Heart right ventricle (tissue), 16 donors: ENCODE data around the gene ECI1. TPM values are rescaled to one million over a fixed set of nuclear protein-coding genes. Genes with fewer than 3 reads are reported as not detected.

Experiments used
- ATAC-seq, 8 donors: fragments of 200-7000 bp; cut with Tn5 transposase; one replicate each; pipeline ENCODE4 v1.9.1; 2020; ENCODE audit warnings: mild to moderate bottlenecking in 8 of 8, moderate library complexity in 8 of 8, moderate number of reproducible peaks in 1 of 8
- DNase-seq, 2 donors: peaks; one replicate each; pipeline ENCODE4 v3.0.0-alpha.2; 2020
- H3K27ac ChIP-seq, 10 donors: fragments of 200-600 bp; sonication (generic) in 2 of 10; one replicate each; pipeline versions ENCODE4 v1.5.0 to v1.8.0; 2020 to 2022; ENCODE audit warnings: mild to moderate bottlenecking in 3 of 10
- H3K27me3 ChIP-seq, 7 donors: fragments of 200-600 bp; one replicate each; pipeline ENCODE4 v1.8.0; 2021 to 2022; ENCODE audit warnings: mild to moderate bottlenecking in 2 of 7
- H3K36me3 ChIP-seq, 9 donors: fragments of 200-600 bp; sonication (generic) in 1 of 9; one replicate each; pipeline versions ENCODE4 v1.5.0 to v1.8.0; 2020 to 2022; ENCODE audit warnings: mild to moderate bottlenecking in 2 of 9
- H3K4me1 ChIP-seq, 9 donors: fragments of 200-600 bp; sonication (generic) in 1 of 9; one replicate each; pipeline versions ENCODE4 v1.5.0 to v1.8.0; 2020 to 2022; ENCODE audit warnings: mild to moderate bottlenecking in 4 of 9
- H3K4me3 ChIP-seq, 10 donors: fragments of 200-600 bp; sonication (generic) in 2 of 10; one replicate each; pipeline versions ENCODE4 v1.5.0 to v1.8.0; 2020 to 2022; ENCODE audit warnings: mild to moderate bottlenecking in 7 of 10, moderate library complexity in 2 of 10
- H3K9me3 ChIP-seq, 11 donors: fragments of 200-600 bp in 10 of 11; sonication (generic) in 2 of 11; one replicate each; pipeline versions ENCODE4 v1.5.0 to v1.8.0; 2013 to 2022; ENCODE audit warnings: mild to moderate bottlenecking in 2 of 11, control low read depth in 1 of 11, moderate library complexity in 1 of 11
- WGBS, 2 donors: extraction: QIAGEN DNeasy Blood & Tissue Kit; methylation state at CpG; one replicate each; pipeline ENCODE4 v1.1.7; 2013; ENCODE audit warnings: inconsistent platforms in 1 of 2; 5-methylcytosine and 5-hydroxymethylcytosine counted together
- intact Hi-C, 10 donors: fragments of 100-400 bp; cut with DNase I; formaldehyde crosslinking; loops; one replicate each; pipeline versions ENCODE4 v1.11.1 to v1.14.2; 2022
- polyA plus RNA-seq, 2 donors: library from polyadenylated mRNA; stranded (reverse); fragments of 200-250 nt; gene quantifications; one replicate each; pipeline ENCODE4 v1.2.3, GENCODE V29; 2013
- total RNA-seq, 10 donors: library from RNA; stranded (reverse); fragmentation: NEBNext Ultra II Directional in 3 of 10; extraction: Animal tissue kit (Norgen Biotek cat#: 25700) in 3 of 10; gene quantifications; one replicate each; pipeline versions ENCODE4 v1.2.1 to v1.2.4, GENCODE V29; 2021 to 2023
- TF ChIP-seq, protein P1 (sequence below), 9 donors: fragments of 200-600 bp; sonication (generic) in 2 of 9; IDR thresholded peaks; one replicate each; pipeline versions ENCODE4 v1.5.0 to v1.8.0; 2021 to 2022; ENCODE audit warnings: antibody characterized with exemption in 9 of 9, mild to moderate bottlenecking in 5 of 9, moderate library complexity in 1 of 9
- donor health status: Arrhythmogenic right ventricular cardiomyopathy.
- donor health status: ischemic (EF 13 %, LVEDD 7.1; RV severe dilation, severe dysfunction).
- donor health status: healthy with polysubstance abuse.
- donor health status: DM: no; HTN: yes; CAD: no.
- donor health status: DM: no; HTN: no; CAD: no.
- donor health status: ischemic (EF 25% LVEDD 6.9; RV normal size, moderate dysfunction).
- donor health status: ischemic (EF 25% LVEDD 5.7; RV mildly dilated, moderate dysfunction).
- donor health status: healthy.
- donor health status: DM: yes; HTN: yes; CAD: no.
- donor health status: Ischemic cardiomyopathy.
- donor health status: ischemic (EF 35%, LVEDD 5.7; RV mildly dilated, moderate dysfunction).
- donor health status: nonischemic (EF 11% LVEDD 7.7; RV severe dilation, severe dysfunction).
- donor health status: DM: yes; HTN: yes; CAD: no.
- donor health status: PGD.
- donor health status: ischemic (EF 29% LVEDD 5.4; RV normal size, mild dysfunction).
- donor health status: nonischemic (EF 23%, LVEDD 6.1; RV moderate dilation, normal function).

The ECI1 gene
- total and polyA plus RNA-seq, 12 donors: 118 to 491 (median 155) TPM

DNA sequence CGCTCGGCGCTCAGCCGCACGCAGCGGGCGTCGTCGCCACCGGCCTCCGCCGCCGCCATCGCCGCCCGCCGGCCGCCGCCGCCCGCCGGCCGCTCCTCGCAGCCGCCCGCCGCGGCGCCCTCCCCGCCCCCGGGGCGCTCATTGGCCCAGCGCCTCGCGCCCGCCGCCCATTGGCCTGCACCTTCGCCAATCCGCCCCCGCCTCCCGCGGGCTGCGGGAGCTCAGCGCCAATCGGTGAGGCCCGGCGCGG, 36.7 kb downstream of the ECI1 start, which contains the start of gene PGP:
PGP (minus strand) TSS at position 122 of the 250 bp plus-strand sequence; CDS start at position 59, 63 bp downstream.
- H3K4me1 ChIP-seq: peaks cover 17 to 49% (median 32%) of the 10 kb centered on the region in 9 donors
- WGBS, 2 donors: 0 to 1% methylated on average over 43 to 48 of the region's 48 CpGs
- no peaks in the 10 kb centered on the region for H3K9me3 ChIP-seq
- peak within 1 kb of the TSS; percentile 40 to 97 (median 86) for H3K4me3 ChIP-seq
- TF ChIP-seq, protein P1, sequence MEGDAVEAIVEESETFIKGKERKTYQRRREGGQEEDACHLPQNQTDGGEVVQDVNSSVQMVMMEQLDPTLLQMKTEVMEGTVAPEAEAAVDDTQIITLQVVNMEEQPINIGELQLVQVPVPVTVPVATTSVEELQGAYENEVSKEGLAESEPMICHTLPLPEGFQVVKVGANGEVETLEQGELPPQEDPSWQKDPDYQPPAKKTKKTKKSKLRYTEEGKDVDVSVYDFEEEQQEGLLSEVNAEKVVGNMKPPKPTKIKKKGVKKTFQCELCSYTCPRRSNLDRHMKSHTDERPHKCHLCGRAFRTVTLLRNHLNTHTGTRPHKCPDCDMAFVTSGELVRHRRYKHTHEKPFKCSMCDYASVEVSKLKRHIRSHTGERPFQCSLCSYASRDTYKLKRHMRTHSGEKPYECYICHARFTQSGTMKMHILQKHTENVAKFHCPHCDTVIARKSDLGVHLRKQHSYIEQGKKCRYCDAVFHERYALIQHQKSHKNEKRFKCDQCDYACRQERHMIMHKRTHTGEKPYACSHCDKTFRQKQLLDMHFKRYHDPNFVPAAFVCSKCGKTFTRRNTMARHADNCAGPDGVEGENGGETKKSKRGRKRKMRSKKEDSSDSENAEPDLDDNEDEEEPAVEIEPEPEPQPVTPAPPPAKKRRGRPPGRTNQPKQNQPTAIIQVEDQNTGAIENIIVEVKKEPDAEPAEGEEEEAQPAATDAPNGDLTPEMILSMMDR (IDR thresholded peaks at IDR 0.05): no peak
- peaks cover 0 to 7% (median 0%) of the 10 kb centered on the region in 9 donors for H3K36me3 ChIP-seq
- no peaks in the 10 kb centered on the region for H3K27me3 ChIP-seq
- intact Hi-C loops: no loop called here
- peak within 1 kb of the TSS; percentile 76 to 95 (median 90) for H3K27ac ChIP-seq
- ATAC-seq: peak in 4 of 8 donors; percentile 84 to 92 (median 88)
- no peak for DNase-seq

DNA sequence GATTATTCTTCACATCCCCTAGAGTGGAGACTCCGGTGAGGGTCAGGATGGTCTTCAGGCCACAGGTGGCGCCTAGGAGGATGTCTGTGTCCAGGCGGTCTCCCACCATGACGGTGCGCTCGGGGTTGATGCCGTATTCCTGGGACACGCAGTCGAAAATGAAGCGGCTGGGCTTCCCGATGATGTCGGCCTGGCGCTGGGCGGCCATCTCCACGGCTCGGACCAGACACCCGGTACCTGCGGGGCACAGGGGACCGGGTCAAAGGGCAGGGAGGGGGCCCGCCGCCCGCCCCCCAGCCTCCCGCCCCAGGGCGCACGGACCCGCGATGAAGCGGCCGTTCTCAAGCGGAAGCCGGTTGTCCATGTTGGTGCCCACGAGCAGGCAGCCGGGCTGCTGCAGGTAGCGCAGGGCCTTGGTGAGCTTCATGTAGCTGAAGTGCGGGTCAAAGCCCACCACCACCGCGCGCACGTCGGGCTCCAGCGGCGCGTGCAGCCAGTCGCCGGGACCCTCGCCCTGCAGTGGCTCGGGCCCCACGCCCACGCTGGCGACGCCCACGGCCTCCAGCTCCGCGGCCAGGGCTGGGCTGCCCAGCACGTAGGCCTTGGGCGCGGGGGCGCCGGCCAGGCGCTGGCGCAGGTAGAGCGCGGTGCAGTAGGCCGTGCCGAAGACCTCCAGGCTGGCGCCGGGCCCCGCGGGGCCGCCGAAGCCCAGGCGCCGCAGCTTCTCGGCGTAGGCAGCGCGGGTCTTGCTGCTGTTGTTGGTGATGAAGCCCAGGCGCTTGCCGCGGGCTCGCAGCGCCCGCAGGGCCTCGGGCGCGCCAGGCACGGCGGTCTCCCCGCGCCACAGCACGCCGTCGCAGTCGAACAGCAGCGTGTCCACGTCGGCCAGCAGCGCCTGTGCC, 37.3 kb downstream of the ECI1 start:
- Histone ChIP-seq H3K9me3 (no peaks in the 10 kb centered on the region), H3K36me3 (peaks cover 0 to 13% (median 2%) of the 10 kb centered on the region in 9 donors), H3K27me3 (no peaks in the 10 kb centered on the region), H3K4me1 (peaks cover 17 to 49% (median 32%) of the 10 kb centered on the region in 9 donors), H3K4me3 (peak overlapping the region; percentile 40 to 97 (median 86)), H3K27ac (peak overlapping the region; percentile 22 to 94 (median 86))
- no peak for DNase-seq
- no peak for ATAC-seq
- intact Hi-C loops: no loop called here
- TF ChIP-seq, protein P1 (IDR thresholded peaks at IDR 0.05): no peak
- 1% methylated on average over 68 to 98 of the region's 98 CpGs for WGBS, 2 donors

DNA sequence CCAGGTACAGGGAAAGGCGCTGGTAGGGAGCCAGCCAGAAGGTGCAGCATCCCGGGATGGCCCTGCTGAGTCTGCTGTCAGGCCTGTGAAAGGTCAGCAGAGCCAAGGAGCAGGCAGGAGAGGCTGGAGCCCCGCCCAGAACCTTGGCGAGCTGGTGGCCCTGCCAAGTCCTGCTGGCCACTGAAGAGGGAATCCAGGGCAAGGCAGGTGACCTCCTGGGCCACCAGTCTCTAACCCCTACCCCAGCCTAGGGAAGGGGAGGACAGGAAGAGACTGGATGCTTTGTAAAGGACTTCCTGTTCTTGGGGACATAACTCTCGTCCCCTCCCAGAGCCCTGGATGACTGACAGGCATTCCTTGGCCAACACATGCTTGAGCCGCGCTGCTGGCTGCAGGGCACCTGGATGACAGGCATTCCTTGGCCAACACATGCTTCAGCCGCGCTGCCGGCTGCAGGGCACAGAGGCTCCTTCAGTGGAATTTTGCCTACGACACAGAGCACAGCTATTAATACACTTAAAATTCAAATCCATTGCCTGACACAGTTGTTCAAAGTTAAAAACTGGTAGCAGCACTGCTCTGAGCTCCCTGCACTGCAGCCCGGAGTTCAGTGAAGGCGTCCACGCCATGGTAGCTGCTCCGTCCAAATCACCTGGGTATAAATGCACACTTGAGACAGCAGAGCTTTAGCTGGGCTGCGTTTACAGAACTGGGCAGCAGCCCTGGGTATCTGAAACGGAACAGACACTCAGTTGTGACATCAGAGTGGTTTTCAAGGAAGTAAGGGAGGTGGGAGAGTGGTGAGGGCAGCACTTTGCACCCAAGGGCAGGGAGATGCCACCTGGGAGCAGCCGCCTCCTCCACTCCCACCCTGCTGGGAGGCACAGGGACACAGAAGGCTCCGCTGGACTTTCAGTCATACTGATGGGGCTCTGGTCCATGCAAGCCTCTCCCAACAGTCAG, 38.7 kb downstream of the ECI1 start:
- DNase-seq (peak; percentile 52 to 64), ATAC-seq (peak in 7 of 8 donors; percentile 2 to 50 (median 25))
- Histone ChIP-seq H3K4me1 (peaks cover 17 to 49% (median 32%) of the 10 kb centered on the region in 9 donors), H3K9me3 (no peaks in the 10 kb centered on the region), H3K27ac (peak overlapping the region; percentile 72 to 94 (median 86)), H3K4me3 (peak overlapping the region in 9 of 10 donors; percentile 63 to 97 (median 87)), H3K27me3 (no peaks in the 10 kb centered on the region), H3K36me3 (peaks cover 0 to 27% (median 16%) of the 10 kb centered on the region in 9 donors)
- 40 to 44% methylated on average over 19 of the region's 19 CpGs for WGBS, 2 donors
- TF ChIP-seq, protein P1 (IDR thresholded peaks at IDR 0.05): no peak
- intact Hi-C loops: no loop called here

DNA sequence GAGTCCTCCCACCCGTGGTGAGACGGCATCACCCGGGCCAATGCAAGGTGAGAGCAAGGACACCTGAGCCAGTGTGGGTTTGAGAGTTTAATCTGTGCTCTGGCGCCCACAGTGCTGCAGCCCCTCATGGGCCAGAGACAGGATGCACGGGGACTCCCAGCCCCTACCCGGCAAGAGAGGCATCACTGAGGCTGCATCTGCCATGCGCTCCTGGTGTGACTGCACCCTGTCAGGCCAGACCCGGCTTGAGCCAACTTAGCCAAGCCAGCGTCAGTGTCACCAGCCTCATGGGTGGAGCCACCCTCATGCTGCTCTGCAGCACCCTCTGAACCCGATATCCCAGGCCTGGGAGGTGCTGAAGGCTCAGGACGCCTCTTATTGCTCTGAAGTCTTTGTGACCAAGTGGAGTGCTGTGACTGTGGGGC, 39.5 kb downstream of the ECI1 start:
- 62 to 64% methylated on average over 11 of the region's 11 CpGs for WGBS, 2 donors

More for the DNA sequence above, 39.5 kb downstream of the ECI1 start:
- ATAC-seq: peak in 2 of 8 donors; percentile 1 to 13
- no peaks in the 10 kb centered on the region for H3K9me3 ChIP-seq
- H3K36me3 ChIP-seq: peaks cover 0 to 35% (median 18%) of the 10 kb centered on the region in 9 donors
- peak overlapping the region in 1 of 10 donors; percentile 10 for H3K4me3 ChIP-seq
- H3K27ac ChIP-seq: peak overlapping the region in 8 of 10 donors; percentile 77 to 94 (median 88)
- H3K27me3 ChIP-seq: no peaks in the 10 kb centered on the region
- no peak for DNase-seq
- intact Hi-C loops: no loop called here
- TF ChIP-seq, protein P1 (IDR thresholded peaks at IDR 0.05): no peak
- H3K4me1 ChIP-seq: peaks cover 17 to 50% (median 33%) of the 10 kb centered on the region in 9 donors
